GM12873 (cell line): Measurements from ENCODE around the gene POU6F2.

ENCODE experiments used
- CTCF ChIP-seq: IDR thresholded peaks from 2 replicates; pipeline ENCODE4 v1.5.1; 2012; ENCODE audit warnings: low read depth, mild to moderate bottlenecking, moderate library complexity, low read length, control low read depth; ENCODE audit not compliant: insufficient read depth; ENCODE audit errors: missing control alignments

Gene POU6F2

GRCh38 chr7:39464350-39465054 is 486.8 kb downstream of the POU6F2 start:
- TF ChIP-seq CTCF = no peak

- peak; percentile 78 for TF ChIP-seq CTCF
Observed at GRCh38 chr7:39465055-39465929, 487.6 kb downstream of the POU6F2 start.

GRCh38 chr7:39468261-39468660 is 490.6 kb downstream of the POU6F2 start:
- TF ChIP-seq CTCF = no peak

GRCh38 chr7:39468808-39469374 is 491.2 kb downstream of the POU6F2 start:
- TF ChIP-seq CTCF = no peak

- TF ChIP-seq CTCF = no peak
Observed at GRCh38 chr7:39480901-39481300, 503.2 kb downstream of the POU6F2 start.

- TF ChIP-seq CTCF = no peak
Observed at GRCh38 chr7:39488467-39489393, 511.0 kb downstream of the POU6F2 start.
